Memory B cell (primary cell): ENCODE measurements around the gene KCNJ12.

Experiments used
- ATAC-seq: fragments of 150-1000 bp; cut with Tn5 transposase; 2 replicates; pipeline ENCODE4 v1.10.0; 2021; ENCODE audit warnings: low read depth, mild to moderate bottlenecking, moderate library complexity
- DNase-seq, 2 donors: peaks; one replicate each; pipeline ENCODE4 v3.0.0; 2022; ENCODE audit warnings: low spot score in 2 of 2
- H3K27ac Mint-ChIP-seq: one replicate; pipeline ENCODE4 v1.8.0; 2022; ENCODE audit warnings: mild to moderate bottlenecking, moderate library complexity, mixed read lengths
- H3K27me3 Mint-ChIP-seq: one replicate; pipeline ENCODE4 v1.8.0; 2022; ENCODE audit warnings: mixed read lengths
- H3K36me3 Mint-ChIP-seq: one replicate; pipeline ENCODE4 v1.8.0; 2022; ENCODE audit warnings: mild to moderate bottlenecking, mixed read lengths
- H3K4me1 Mint-ChIP-seq: one replicate; pipeline ENCODE4 v1.8.0; 2022; ENCODE audit warnings: mixed read lengths
- H3K4me3 Mint-ChIP-seq: one replicate; pipeline ENCODE4 v1.8.0; 2022; ENCODE audit warnings: mild to moderate bottlenecking, moderate library complexity, mixed read lengths
- H3K9me3 Mint-ChIP-seq: one replicate; pipeline ENCODE4 v1.8.0; 2022; ENCODE audit warnings: mixed read lengths

KCNJ12 gene

DNA sequence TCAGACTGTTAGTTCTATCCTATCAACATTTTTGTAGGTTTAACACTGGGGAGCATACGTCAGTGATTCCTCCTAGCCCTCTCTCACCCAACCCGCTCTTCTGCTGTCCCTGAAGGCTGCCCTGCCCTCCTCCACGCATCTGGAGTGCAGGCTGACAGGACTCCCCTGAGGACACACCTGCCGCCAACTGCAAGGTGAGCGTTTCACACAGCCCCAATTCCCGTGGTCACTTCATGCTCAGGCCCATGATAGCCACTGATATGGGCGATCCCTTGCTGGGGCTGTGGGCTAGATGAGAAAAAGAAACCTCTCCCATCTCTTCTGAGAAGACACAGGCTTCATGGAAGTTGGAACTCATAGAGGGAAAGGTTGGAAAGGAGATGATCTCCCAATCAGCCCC lies 91.0 kb downstream of the KCNJ12 start:
- no peak overlapping the region for H3K27ac Mint-ChIP-seq
- no peaks in the 10 kb centered on the region for H3K36me3 Mint-ChIP-seq

DNA sequence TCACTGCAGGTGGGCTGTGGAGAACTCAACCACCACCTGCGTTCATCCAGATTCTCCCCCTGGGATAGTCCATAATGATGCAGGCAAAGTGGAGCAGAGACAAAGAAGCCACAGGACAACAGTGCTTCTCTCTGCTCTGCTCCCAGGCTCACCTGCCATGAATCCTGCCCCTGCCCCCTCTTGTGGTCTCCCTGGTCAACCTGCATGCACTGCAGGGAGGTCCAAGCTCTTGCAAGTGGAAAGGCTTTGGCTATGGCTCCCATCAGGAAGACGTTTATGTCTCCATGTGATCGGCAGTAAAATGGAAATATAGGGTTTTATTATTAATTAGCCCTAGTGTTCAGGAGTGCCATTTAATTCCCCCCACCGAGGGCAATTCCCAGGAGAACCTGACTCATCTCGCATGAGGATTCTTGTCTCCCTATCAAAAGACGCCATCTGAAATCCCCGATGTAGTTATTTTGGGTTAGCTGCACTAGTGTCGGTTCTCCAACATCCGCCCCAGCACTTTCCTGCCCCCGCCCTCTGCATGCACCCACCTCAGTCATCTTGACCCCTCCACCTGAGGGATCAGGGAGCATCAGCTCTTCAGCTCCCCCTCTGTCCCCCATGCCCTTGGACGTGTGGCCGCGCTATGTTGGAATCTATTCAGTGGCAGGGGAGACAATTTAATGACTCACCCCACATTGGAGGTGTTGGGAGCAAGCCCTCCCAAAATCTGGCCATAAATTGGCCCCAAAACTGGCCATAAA lies 91.8 kb downstream of the KCNJ12 start:
- H3K9me3 Mint-ChIP-seq: no peaks in the 10 kb centered on the region
- no peak for ATAC-seq
- no peak overlapping the region for H3K4me3 Mint-ChIP-seq
- no peaks in the 10 kb centered on the region for H3K36me3 Mint-ChIP-seq
- no peak overlapping the region for H3K27ac Mint-ChIP-seq
- peaks cover 10% of the 10 kb centered on the region for H3K4me1 Mint-ChIP-seq
- peaks cover 14% of the 10 kb centered on the region for H3K27me3 Mint-ChIP-seq
- DNase-seq: no peak

More for the DNA sequence above, 91.0 kb downstream of the KCNJ12 start:
- DNase-seq (no peak), ATAC-seq (no peak)
- peaks cover 10% of the 10 kb centered on the region for H3K4me1 Mint-ChIP-seq
- H3K9me3 Mint-ChIP-seq: no peaks in the 10 kb centered on the region
- peaks cover 14% of the 10 kb centered on the region for H3K27me3 Mint-ChIP-seq
- H3K4me3 Mint-ChIP-seq: no peak overlapping the region
